NCI-H1694 treated with DMSO at 0.1 percent for 48 hours (cell line): ENCODE results near the gene TLL1.

Experiments
- DNase-seq: peaks from one replicate; lab custom pipeline; 2025; lab: John Stamatoyannopoulos, UW

The TLL1 gene

GRCh38 chr4:165894159-165894558 is 21.1 kb downstream of the TLL1 start:
- DNase-seq: no peak

DNA sequence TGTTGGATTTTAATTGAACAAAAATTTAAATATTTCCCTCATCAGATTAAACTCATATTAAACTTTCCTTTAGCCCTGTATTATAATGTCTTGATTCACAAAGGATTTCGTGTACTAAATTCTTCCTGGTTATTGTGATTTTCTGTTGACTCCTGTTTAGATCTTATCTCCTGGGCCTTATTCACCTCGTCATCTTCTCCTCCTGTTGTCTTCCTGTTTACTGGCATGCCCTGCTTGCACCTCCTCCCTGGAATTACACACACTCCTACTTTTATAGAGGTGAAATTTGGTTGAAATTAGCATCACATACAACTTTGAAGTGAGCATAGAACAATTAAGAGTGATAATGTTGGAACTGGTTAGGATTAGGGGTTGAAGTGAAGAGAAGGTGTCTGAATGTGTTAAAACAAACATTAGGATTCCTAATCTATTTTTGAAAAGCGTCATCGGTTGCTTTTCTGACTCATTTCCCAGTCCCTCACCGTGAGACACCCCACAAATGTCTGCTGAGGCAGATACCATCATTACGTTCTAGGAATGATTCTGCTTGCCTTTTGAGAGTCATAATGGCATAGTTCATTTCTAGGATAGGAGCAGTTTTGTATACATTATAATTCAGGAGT is 32.5 kb downstream of the TLL1 start:
- DNase-seq: no peak

DNA sequence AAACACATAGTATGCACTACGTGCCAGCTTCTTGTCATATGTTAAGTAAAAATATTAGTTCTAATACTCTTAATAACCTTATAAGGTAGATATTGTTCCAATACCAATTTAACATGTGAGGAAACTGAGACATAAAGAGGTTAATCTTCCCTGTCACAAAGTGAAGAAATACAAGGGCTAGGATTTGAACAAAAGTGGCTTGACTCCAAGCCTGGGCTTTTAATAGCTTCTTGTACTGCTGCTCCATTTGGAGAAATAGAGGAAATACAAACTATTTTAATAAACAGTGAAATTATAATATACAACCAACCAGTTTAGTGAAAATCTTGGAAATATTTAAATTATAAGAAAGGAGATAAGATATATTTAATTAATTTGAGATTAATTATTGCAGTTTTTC is 33.2 kb downstream of the TLL1 start:
- no peak for DNase-seq

- no peak for DNase-seq
Observed at GRCh38 chr4:165909947-165910346, 36.9 kb downstream of the TLL1 start.

DNA sequence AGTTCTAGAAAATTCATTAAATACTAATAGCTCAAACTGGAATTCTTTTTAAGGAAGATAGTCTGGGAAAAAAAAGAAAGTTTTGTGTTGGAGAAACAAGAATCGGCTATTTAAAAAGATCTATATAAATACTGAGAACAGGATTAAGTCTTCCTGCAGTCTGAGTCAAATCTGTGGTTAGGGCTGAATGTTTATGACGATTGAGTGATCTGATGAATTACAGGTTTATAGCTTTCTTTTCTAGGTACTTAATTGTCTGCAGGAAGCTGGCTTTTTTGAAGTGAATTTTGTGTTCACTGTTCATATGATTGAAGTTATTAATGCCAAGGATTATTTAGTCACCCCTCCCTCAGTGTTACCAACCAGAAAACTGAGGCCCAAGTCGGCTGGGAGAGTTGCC is 42.2 kb downstream of the TLL1 start:
- DNase-seq: no peak

DNA sequence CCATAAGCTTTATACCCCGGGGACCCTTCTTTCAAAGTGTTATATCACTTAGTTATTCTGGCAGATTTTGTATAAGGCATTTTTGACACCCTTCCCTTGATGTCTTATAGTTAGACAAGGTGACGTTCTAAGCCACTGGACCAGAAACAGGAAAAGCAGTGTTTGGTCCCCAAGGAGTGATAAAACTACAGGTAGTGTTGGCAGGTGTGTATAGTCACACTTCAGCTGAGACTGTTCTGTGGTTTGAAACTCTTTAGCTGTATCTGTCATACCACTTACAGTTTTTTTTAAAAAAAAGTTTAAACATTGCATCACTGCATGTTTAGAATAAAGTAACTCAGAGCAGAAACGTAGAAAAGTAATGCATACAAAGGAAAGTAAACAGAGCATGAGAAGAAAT is 48.5 kb downstream of the TLL1 start:
- no peak for DNase-seq

GRCh38 chr4:165922747-165923146 is 49.7 kb downstream of the TLL1 start:
- no peak for DNase-seq

GRCh38 chr4:165926307-165926706 is 53.3 kb downstream of the TLL1 start:
- no peak for DNase-seq

- no peak for DNase-seq
Observed at GRCh38 chr4:165927366-165927765, 54.3 kb downstream of the TLL1 start.

GRCh38 chr4:165927815-165928214 is 54.8 kb downstream of the TLL1 start:
- DNase-seq: no peak

- DNase-seq: no peak
Observed at GRCh38 chr4:165928601-165929000, 55.6 kb downstream of the TLL1 start.

- DNase-seq: no peak
Observed at GRCh38 chr4:165929662-165930061, 56.6 kb downstream of the TLL1 start.

DNA sequence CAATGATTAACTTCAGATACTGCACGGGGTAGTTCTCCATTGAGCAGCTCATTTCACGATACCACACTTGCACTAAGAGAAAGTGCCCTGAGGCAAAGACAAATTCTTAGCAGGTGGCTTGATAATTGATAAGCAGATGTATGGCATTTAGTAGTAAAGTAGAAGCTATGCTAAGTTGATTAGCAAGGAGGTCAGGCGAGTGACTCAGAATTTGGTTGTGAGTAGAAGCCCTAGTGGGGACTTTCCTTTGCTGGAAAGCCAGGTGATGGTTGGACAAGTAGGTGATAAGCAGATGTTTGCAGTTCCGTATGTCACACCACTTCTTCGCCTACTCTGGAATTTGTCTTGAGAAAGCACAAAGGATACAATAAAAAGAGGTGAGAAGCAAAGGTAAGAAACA is 58.7 kb downstream of the TLL1 start:
- DNase-seq: no peak

GRCh38 chr4:165944900-165945299 is 71.9 kb downstream of the TLL1 start:
- no peak for DNase-seq

DNA sequence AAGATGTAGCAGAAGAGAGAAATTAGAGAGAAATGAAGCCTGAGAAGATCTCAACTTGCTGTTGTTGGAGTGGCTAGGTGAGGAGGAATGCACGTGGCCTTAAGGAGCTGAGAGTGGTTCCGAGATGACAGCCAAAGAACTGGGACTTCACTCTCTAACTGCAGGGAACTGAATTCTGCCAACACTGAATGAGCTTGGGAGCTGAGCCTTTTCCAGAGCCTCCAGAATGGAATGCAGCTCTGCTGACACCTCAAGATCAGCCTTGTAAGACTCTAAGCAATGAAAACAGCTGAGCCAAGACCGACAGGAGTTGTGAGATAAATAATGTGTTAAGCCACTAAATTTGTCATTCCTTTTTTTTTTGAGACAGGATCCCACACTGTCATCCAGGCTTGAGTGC is 73.0 kb downstream of the TLL1 start:
- DNase-seq: no peak

DNA sequence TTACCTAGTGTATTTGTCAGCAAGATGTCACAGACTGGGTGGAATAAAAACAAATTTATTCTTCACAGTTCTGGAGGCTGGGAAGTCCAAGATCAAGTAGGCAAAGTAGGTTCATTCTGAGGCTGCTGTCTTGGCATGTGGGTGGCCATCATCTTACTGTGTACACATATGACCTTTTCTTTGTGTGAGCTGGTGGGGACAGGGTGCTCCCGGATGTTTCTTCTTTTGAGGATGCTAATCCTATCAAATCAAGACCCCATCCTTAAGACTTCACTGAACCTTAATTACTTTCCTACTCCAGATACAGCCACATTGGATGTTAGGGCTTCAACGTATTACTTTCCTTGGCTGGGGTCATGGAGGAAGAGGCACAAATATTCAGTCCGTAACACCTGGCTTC is 74.0 kb downstream of the TLL1 start:
- DNase-seq: no peak

DNA sequence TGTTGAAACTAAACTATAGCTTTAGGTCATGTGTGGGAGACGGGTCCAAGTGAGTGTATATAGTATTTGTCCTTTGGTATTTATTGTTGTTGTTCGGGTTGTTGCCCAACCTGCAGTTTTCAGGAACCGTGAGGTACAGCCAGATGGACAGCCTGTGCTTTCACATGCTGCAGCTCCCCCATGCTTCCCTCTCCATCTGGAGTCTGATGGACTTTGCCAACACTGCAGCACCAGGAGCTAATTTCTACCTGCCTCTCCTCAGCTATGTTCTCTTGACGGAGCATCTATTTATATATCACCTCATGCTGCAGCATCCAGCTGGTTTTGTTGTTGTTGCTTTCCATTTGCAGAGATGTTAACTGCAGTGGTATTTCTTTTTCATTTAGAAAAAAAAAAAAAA is 80.1 kb downstream of the TLL1 start:
- peak; percentile 67 for DNase-seq

- DNase-seq: peak; percentile 4
Observed at GRCh38 chr4:165963621-165964020, 90.6 kb downstream of the TLL1 start.

DNA sequence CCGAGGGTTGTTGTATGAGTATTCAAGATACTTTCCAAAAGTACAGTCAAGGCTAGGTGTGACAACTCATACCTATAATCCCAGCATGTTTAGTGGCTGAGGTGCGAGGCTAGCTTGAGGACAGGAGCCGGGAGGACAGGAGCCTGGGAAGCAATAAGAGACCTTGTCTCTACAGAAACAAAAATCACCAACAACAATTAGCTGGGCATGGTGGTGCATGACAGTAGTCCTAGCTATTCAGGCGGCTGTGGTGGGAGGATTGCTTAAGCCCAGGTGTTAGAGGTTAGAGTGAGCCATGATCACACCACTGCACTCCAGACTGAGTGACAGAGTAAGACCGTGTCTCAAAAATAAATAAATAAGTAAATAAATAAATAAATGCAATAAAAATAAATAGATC is 91.6 kb downstream of the TLL1 start:
- DNase-seq: no peak

DNA sequence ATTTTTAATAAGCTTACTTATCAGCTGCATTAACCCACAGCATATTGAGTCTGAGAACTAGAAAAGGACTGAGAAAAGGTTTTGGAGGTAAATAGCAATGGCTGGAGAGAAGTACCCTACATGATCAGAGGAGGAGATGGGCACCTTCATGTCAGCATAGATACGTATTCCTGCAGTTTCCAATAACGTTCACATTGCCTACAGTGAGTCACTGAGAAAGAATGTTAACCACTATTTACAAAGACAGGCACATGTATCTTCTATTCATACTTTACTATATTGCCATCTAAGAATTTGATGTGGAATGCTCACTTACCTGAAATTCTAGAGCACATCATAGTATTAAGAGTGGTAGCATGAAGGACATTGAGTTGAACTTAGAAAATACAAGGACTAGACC is 92.5 kb downstream of the TLL1 start:
- DNase-seq: no peak

DNA sequence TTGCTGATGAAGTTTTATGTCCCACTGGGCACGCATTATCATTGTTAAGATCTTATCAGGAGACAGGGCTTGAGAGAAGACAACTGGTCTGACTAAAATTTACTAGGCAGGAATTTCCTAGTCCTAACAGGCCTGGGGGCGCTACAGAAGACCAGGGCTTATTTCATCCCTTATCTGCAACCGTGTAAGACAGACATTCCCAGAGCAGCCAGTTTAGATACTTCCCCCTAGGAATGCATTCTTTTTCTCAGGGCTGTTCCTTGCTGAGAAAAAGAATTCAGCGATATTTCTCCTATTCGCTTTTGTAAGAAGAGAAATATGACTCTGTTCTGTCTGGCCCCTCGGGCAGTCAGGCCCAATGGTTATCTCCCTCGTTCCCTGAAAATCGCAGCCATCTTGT is 93.8 kb downstream of the TLL1 start:
- DNase-seq: no peak

DNA sequence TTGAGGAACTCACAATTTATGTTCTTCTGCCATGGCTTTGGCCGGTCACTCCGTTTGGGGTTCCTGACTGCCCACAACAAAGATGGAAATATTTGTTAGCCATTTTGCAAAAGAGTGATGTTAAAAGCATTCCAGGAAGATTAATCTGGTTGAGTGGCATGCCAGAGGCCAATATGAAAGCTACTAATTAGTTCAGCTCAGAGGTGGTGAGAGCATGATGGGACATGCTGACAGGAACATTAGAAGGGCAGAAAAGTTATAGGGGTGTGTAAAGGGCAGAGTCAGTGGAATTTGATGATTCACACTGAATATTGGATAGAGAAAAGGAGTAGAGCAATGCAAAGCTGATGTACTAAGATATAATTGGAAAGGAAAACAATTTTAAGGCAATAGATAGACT is 94.4 kb downstream of the TLL1 start:
- DNase-seq: no peak

DNA sequence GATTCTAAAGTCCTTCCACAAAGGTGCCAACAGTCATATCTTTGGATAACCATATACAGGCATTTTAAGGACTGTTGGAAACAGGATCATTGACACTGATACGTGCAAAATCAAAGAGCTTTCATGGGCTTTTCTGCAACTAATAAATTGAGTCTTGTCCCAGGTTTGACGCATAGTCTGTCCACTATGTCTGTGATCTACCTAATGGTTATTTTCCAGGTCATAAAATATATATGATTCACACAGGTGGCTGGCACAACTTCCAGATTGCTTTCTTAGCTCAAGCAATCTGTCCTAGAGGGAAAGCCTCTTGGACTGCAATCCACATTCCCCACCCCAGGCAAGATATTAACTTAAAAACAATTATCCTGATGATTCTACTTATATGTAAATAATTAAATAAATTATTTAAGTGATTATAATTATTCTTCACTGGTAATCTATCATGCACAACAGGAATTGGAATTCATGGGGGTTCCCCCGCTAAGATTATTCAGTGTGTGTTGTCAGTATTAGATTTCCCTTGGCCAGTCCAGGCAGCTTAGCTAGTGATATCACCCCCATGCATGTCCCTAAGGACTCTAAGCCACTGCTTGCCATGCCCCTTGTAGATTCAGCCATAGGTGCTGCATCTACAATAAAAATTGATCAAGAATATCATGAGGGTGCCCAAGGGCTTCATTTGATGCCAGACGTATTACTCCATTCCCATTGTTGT is 97.8 kb downstream of the TLL1 start:
- no peak for DNase-seq

- DNase-seq: no peak
Observed at GRCh38 chr4:165971446-165971845, 98.4 kb downstream of the TLL1 start.
